ENCODE results near the gene GRM1.

DNA sequence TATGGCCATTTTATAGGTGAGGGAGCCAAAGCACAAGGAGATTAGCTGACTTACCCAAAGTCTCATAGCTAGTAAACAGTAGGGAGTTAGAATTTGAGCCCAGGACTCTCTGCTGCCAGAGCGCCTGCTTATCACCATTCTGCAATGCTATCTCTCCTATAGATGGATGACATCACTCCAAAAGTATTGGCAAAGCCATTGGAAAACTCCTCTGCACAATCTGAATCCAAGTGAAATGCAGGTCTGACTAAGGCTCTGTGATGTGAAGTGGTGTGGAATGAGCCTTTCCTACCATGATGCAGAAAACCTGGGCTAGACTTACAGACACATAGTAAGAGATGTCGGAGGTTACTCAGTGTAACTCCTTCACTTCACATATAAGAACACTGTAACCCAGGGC lies 106.3 kb downstream of the GRM1 start:
- TF ChIP-seq CTCF (IDR thresholded peaks at IDR 0.05), result no peak
- no peak for TF ChIP-seq POLR2A (IDR thresholded peaks at IDR 0.05)
- no peak for TF ChIP-seq POLR2AphosphoS5 (IDR thresholded peaks at IDR 0.05; ENCODE audit: insufficient read depth in 1 of 2, low read depth in 1 of 2)
